ENCODE measurements around the gene DSP.

Gene DSP

GRCh38 chr6:7624796-7625710, 83.6 kb downstream of the DSP start:
- no peaks in the 10 kb centered on the region for H3K9me3 ChIP-seq (ENCODE audit: control insufficient read depth, low read length)
- no peaks in the 10 kb centered on the region for H3K36me3 ChIP-seq (ENCODE audit: control insufficient read depth, insufficient read depth, low read length)

GRCh38 chr6:7628479-7628878, 87.0 kb downstream of the DSP start:
- Histone ChIP-seq H3K9me3 (ENCODE audit: control insufficient read depth, low read length) (no peaks in the 10 kb centered on the region), H3K4me1 (ENCODE audit: control insufficient read depth, insufficient read depth, low read length) (no peaks in the 10 kb centered on the region), H3K36me3 (ENCODE audit: control insufficient read depth, insufficient read depth, low read length) (no peaks in the 10 kb centered on the region), H3K27me3 (ENCODE audit: control insufficient read depth, insufficient read depth, low read length) (no peaks in the 10 kb centered on the region), H3K9ac (ENCODE audit: low read length) (no peak overlapping the region), H3K4me3 (ENCODE audit: low read length) (no peak overlapping the region)

More at GRCh38 chr6:7624796-7625710, 83.6 kb downstream of the DSP start:
- H3K4me3 ChIP-seq (ENCODE audit: low read length), result no peak overlapping the region
- no peak overlapping the region for H3K9ac ChIP-seq (ENCODE audit: low read length)
- H3K27me3 ChIP-seq (ENCODE audit: control insufficient read depth, insufficient read depth, low read length), result no peaks in the 10 kb centered on the region
- no peaks in the 10 kb centered on the region for H3K4me1 ChIP-seq (ENCODE audit: control insufficient read depth, insufficient read depth, low read length)

DNA sequence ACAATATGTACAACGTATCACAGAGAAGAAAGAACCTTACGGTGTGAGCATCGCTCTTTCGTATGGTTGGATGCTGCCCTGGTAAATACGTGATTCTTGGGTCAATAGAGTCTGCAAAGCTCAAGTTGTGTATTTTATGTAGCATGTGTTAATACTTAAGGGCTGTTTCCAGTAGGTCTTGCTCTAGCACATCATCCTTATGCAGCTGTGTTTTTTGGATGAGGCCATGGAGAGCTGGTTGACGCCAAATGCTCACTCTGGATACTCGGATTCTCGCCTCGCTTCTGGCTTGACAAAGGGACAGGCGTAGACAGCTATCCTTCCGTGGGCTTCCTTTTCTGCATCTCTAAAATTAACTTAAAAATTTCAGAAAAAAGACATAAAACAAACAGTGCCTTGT, 87.4 kb downstream of the DSP start:
- no peak overlapping the region for H3K9ac ChIP-seq (ENCODE audit: low read length)
- no peaks in the 10 kb centered on the region for H3K4me1 ChIP-seq (ENCODE audit: control insufficient read depth, insufficient read depth, low read length)
- H3K4me3 ChIP-seq (ENCODE audit: low read length), result no peak overlapping the region
- no peaks in the 10 kb centered on the region for H3K9me3 ChIP-seq (ENCODE audit: control insufficient read depth, low read length)
- H3K27me3 ChIP-seq (ENCODE audit: control insufficient read depth, insufficient read depth, low read length), result no peaks in the 10 kb centered on the region
- H3K36me3 ChIP-seq (ENCODE audit: control insufficient read depth, insufficient read depth, low read length), result no peaks in the 10 kb centered on the region

GRCh38 chr6:7629321-7629720, 87.8 kb downstream of the DSP start:
- no peak overlapping the region for H3K4me3 ChIP-seq (ENCODE audit: low read length)
- no peak overlapping the region for H3K9ac ChIP-seq (ENCODE audit: low read length)
- no peaks in the 10 kb centered on the region for H3K4me1 ChIP-seq (ENCODE audit: control insufficient read depth, insufficient read depth, low read length)
- H3K27me3 ChIP-seq (ENCODE audit: control insufficient read depth, insufficient read depth, low read length), result no peaks in the 10 kb centered on the region
- H3K9me3 ChIP-seq (ENCODE audit: control insufficient read depth, low read length), result no peaks in the 10 kb centered on the region
- no peaks in the 10 kb centered on the region for H3K36me3 ChIP-seq (ENCODE audit: control insufficient read depth, insufficient read depth, low read length)

DNA sequence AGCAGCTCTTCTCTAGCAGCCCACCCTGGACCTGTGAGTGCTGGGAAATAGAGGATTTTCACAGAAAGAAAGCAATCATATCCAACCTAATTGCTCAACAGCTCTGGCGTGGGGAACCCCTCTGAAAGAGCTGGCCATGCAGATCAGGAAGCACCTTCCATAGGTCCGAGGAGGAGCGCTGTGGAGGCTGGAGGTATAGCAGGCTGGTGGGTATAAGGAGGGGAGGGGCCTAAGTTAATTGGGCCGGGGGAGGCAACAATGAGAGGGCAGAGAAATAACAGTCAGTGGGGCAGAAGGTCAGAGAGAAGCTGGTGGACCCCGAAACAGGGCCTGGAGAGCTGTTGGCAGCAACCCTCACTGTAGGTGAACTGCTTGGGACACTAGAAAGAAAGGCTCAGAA, 89.3 kb downstream of the DSP start:
- Histone ChIP-seq H3K4me3 (ENCODE audit: low read length) (no peak overlapping the region), H3K27me3 (ENCODE audit: control insufficient read depth, insufficient read depth, low read length) (no peaks in the 10 kb centered on the region), H3K36me3 (ENCODE audit: control insufficient read depth, insufficient read depth, low read length) (no peaks in the 10 kb centered on the region), H3K9me3 (ENCODE audit: control insufficient read depth, low read length) (no peaks in the 10 kb centered on the region), H3K4me1 (ENCODE audit: control insufficient read depth, insufficient read depth, low read length) (no peaks in the 10 kb centered on the region), H3K9ac (ENCODE audit: low read length) (no peak overlapping the region)

DNA sequence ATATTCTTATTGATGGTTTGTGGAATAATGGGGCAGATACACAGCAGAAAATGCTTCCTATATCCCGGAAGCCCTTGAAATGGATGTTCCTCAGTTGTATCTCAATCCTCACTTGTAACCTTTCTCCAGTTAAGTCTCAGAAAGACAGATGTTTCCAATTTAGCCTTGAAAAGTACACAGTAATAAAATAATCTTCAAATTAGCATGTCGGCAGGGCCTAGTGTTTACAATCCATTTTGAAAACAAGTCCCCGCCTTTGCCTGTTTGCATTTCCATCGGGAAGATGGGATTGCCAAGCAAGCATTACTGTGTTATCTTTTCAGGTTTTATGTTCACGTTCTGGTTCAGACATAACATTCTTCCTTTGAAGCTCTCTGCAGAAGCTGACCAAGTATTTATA, 90.0 kb downstream of the DSP start:
- Histone ChIP-seq H3K4me1 (ENCODE audit: control insufficient read depth, insufficient read depth, low read length) (no peaks in the 10 kb centered on the region), H3K9me3 (ENCODE audit: control insufficient read depth, low read length) (no peaks in the 10 kb centered on the region), H3K27me3 (ENCODE audit: control insufficient read depth, insufficient read depth, low read length) (no peaks in the 10 kb centered on the region), H3K36me3 (ENCODE audit: control insufficient read depth, insufficient read depth, low read length) (no peaks in the 10 kb centered on the region), H3K4me3 (ENCODE audit: low read length) (no peak overlapping the region), H3K9ac (ENCODE audit: low read length) (no peak overlapping the region)

DNA sequence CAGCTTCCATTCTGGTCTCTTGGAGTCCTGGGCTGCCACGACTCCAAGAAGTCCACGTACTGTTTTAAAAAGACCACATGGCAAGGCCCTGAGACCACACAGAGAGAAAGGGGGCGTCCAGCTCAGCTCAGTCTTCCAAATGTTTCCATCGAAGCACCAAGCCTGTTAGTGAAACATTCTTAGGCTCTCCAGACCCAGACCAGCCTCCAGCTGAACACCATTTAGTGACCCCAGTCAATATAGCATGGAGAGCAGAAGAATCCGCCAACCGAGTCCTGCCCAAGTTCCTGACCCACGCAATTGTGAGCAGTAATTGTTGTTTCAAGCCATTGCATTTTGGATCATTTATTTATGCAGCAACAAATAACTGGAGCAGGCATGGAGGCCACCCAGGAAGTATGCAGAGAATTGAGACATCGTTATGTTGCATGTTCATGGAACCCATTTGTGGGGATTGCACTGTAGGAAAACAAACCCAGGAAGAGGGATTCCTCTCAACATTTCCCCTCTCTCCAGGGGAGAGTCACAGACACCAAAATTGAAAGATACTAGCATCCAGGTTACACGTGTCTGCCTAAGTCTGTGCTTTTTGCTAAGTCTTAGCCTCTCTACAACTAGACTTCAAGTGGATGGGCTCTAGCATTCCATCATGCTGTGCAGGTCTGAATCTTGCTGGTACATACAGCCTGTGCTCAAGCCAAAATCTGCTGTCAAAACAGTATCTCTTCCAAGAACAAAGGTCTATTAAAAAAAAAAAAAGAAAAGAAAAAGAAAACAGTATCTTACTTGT, 91.2 kb downstream of the DSP start:
- H3K4me3 ChIP-seq (ENCODE audit: low read length), result no peak overlapping the region
- no peak overlapping the region for H3K9ac ChIP-seq (ENCODE audit: low read length)
- no peaks in the 10 kb centered on the region for H3K36me3 ChIP-seq (ENCODE audit: control insufficient read depth, insufficient read depth, low read length)
- H3K9me3 ChIP-seq (ENCODE audit: control insufficient read depth, low read length), result no peaks in the 10 kb centered on the region
- no peaks in the 10 kb centered on the region for H3K27me3 ChIP-seq (ENCODE audit: control insufficient read depth, insufficient read depth, low read length)
- no peaks in the 10 kb centered on the region for H3K4me1 ChIP-seq (ENCODE audit: control insufficient read depth, insufficient read depth, low read length)

DNA sequence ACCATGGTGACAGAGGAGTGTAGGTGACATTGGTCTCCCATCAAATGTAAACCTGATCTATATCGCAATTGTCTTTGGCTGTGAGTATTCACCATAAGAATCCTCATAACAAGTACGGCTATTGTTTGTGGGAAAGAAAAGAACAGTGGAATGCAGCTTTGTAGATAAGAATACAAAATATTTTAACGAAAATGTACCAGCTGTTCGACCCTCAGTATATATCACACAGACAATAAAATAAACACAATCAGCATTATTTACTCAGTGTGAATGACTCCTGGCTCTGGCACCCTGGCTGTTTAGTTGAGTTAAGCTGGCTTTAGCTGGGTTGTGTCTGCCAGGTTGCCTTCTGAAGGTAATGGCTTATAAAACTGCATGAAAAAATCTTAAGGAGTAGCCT, 91.9 kb downstream of the DSP start:
- Histone ChIP-seq H3K4me1 (ENCODE audit: control insufficient read depth, insufficient read depth, low read length) (no peaks in the 10 kb centered on the region), H3K4me3 (ENCODE audit: low read length) (no peak overlapping the region), H3K9me3 (ENCODE audit: control insufficient read depth, low read length) (no peaks in the 10 kb centered on the region), H3K27me3 (ENCODE audit: control insufficient read depth, insufficient read depth, low read length) (no peaks in the 10 kb centered on the region), H3K36me3 (ENCODE audit: control insufficient read depth, insufficient read depth, low read length) (no peaks in the 10 kb centered on the region), H3K9ac (ENCODE audit: low read length) (no peak overlapping the region)

- Histone ChIP-seq H3K4me1 (ENCODE audit: control insufficient read depth, insufficient read depth, low read length) (no peaks in the 10 kb centered on the region), H3K9me3 (ENCODE audit: control insufficient read depth, low read length) (no peaks in the 10 kb centered on the region), H3K9ac (ENCODE audit: low read length) (no peak overlapping the region), H3K27me3 (ENCODE audit: control insufficient read depth, insufficient read depth, low read length) (no peaks in the 10 kb centered on the region), H3K4me3 (ENCODE audit: low read length) (no peak overlapping the region), H3K36me3 (ENCODE audit: control insufficient read depth, insufficient read depth, low read length) (no peaks in the 10 kb centered on the region)
These were observed 94.7 kb downstream of the DSP start for GRCh38 chr6:7636151-7636550.
